GM23248 (cell line): ENCODE data around the gene UQCR10.

Experiments
- EZH2 ChIP-seq: fragments of 200-600 bp; sonication (generic); IDR thresholded peaks from 2 replicates; pipeline ENCODE4 v1.6.1; 2018; ENCODE audit warnings: antibody characterized with exemption, mild to moderate bottlenecking; ENCODE audit not compliant: insufficient read depth, poor library complexity, severe bottlenecking
- EZH2phosphoT487 ChIP-seq: fragments of 200-600 bp; sonication (generic); IDR thresholded peaks from 2 replicates; pipeline ENCODE4 v1.6.1; 2018; ENCODE audit warnings: antibody characterized with exemption, moderate library complexity, mild to moderate bottlenecking, low read depth; ENCODE audit not compliant: insufficient read depth

GRCh38 chr22:29741926-29742325 lies 25.2 kb upstream of the UQCR10 start:
- no peak for TF ChIP-seq EZH2
- no peak for TF ChIP-seq EZH2phosphoT487
